Activated naive CD4-positive, alpha-beta T cell treated with anti-CD3 and anti-CD28 coated beads for 36 hours (primary cell): ENCODE results near the gene PRR36. TPM values are rescaled to one million over a fixed set of nuclear protein-coding genes. Genes with fewer than 3 reads are reported as not detected.
"Not testable (repeated sequence)": the region's sequence is repeated elsewhere in the genome, so short reads cannot be mapped to it uniquely, and the experiment has no call there.

Experiments used
- CTCF ChIA-PET: fragments of 350-600 bp; sonication (Branson Sonifier 250); formaldehyde crosslinking; loops from one replicate; lab custom pipeline; 2021; ENCODE audit warnings: antibody characterized with exemption; lab: Charles Lee
- DNase-seq: peaks from one replicate; pipeline ENCODE4 v3.0.0-alpha.2; 2020
- H3K27ac Mint-ChIP-seq: one replicate; pipeline ENCODE4 v1.8.0; 2021; ENCODE audit warnings: mild to moderate bottlenecking, mixed read lengths
- H3K27me3 Mint-ChIP-seq: one replicate; pipeline ENCODE4 v1.8.0; 2021; ENCODE audit warnings: low read depth, mixed read lengths
- H3K36me3 Mint-ChIP-seq: one replicate; pipeline ENCODE4 v1.8.0; 2021; ENCODE audit warnings: low read depth, mixed read lengths
- H3K4me1 Mint-ChIP-seq: one replicate; pipeline ENCODE4 v1.8.0; 2021; ENCODE audit warnings: low read depth, mixed read lengths
- H3K4me3 Mint-ChIP-seq: one replicate; pipeline ENCODE4 v1.8.0; 2021; ENCODE audit warnings: mild to moderate bottlenecking, moderate library complexity, mixed read lengths
- H3K9me3 Mint-ChIP-seq: one replicate; pipeline ENCODE4 v1.8.0; 2021; ENCODE audit warnings: mixed read lengths
- intact Hi-C: fragments of 100-400 bp; cut with micrococcal nuclease; formaldehyde crosslinking; loops from one replicate; pipeline ENCODE4 v1.15.1; 2023
- total RNA-seq, 2 experiments: library from RNA; stranded (reverse); gene quantifications; one replicate each; pipeline ENCODE4 v1.2.3, GENCODE V29; 2021

PRR36 gene
- total RNA-seq, 2 experiments from 2014 or later, result 0.07 to 0.12 TPM

GRCh38 chr19:7903244-7904073 lies 29.3 kb upstream of the PRR36 start, which contains the start of gene MAP2K7:
TSS of gene MAP2K7 (plus strand) at chr19:7903877. CDS start at chr19:7903945, 68 bp downstream.
- DNase-seq, result peak; percentile 100
- CTCF ChIA-PET, result interaction anchor here (0.6 to 1.6 kb wide), 7 partner anchors 12 to 694 kb away, joined by 3 to 10 read pairs (median 3); no protein-coding TSS in a partner anchor
- intact Hi-C loops, result loop anchor here (1.0 to 2.0 kb wide), 5 partner anchors 17 to 74 kb away; partner anchors contain the start of genes SNAPC2 and TIMM44
- Mint-ChIP-seq H3K9me3 (no peaks in the 10 kb centered on the region), H3K27ac (peak within 1 kb of the TSS; percentile 84), H3K27me3 (no peaks in the 10 kb centered on the region), H3K36me3 (peaks cover 10% of the 10 kb centered on the region), H3K4me1 (peaks cover 24% of the 10 kb centered on the region), H3K4me3 (peak within 1 kb of the TSS; percentile 88)

GRCh38 chr19:7902796-7903243 lies 28.6 kb upstream of the PRR36 start:
- CTCF ChIA-PET, result interaction anchor here (0.8 to 2.5 kb wide), 6 partner anchors 15 to 42 kb away, joined by 3 to 14 read pairs (median 4); no protein-coding TSS in a partner anchor
- Mint-ChIP-seq H3K4me1 (peaks cover 23% of the 10 kb centered on the region), H3K27me3 (no peaks in the 10 kb centered on the region), H3K4me3 (peak overlapping the region; percentile 88), H3K9me3 (no peaks in the 10 kb centered on the region), H3K36me3 (peaks cover 10% of the 10 kb centered on the region), H3K27ac (no peak overlapping the region)
- DNase-seq, result no peak
- intact Hi-C loops, result loop anchor here (1.0 to 2.0 kb wide), 5 partner anchors 17 to 74 kb away; partner anchors contain the start of genes SNAPC2 and TIMM44

GRCh38 chr19:7901337-7901736 lies 27.1 kb upstream of the PRR36 start:
- Mint-ChIP-seq H3K4me3 (no peak overlapping the region), H3K27ac (no peak overlapping the region), H3K4me1 (peaks cover 18% of the 10 kb centered on the region), H3K27me3 (peaks cover 2% of the 10 kb centered on the region), H3K9me3 (no peaks in the 10 kb centered on the region), H3K36me3 (peaks cover 10% of the 10 kb centered on the region)
- CTCF ChIA-PET, result interaction anchor here (0.7 to 2.5 kb wide), 3 partner anchors 32 to 48 kb away, joined by 3 to 14 read pairs (median 8); no protein-coding TSS in a partner anchor
- DNase-seq, result no peak
- intact Hi-C loops, result no loop called here

DNA sequence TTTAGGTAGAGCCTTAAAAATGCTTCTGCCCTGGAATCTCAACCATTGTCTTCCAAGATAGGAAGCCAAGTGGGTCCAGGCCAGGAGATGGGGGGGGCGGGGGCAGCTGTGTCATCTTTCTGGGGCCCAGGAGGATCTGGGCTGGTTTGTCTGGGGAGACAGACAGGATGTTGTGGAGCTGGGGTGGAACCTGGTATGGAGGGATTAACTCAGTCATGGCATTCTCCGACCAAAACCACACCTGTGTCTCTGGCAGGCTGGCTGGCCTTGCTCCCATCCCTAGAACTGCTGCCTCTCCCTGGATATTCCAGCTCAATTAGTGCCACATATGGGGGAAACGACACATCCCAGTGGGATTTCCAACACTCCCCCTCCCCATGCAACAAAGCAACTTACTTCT lies 26.7 kb upstream of the PRR36 start:
- Mint-ChIP-seq H3K4me3 (no peak overlapping the region), H3K27me3 (peaks cover 2% of the 10 kb centered on the region), H3K36me3 (peaks cover 10% of the 10 kb centered on the region), H3K9me3 (no peaks in the 10 kb centered on the region), H3K27ac (no peak overlapping the region), H3K4me1 (peaks cover 15% of the 10 kb centered on the region)
- intact Hi-C loops, result no loop called here
- DNase-seq, result no peak
- CTCF ChIA-PET, result interaction anchor here (0.5 to 2.5 kb wide), 4 partner anchors 32 to 220 kb away, joined by 3 to 14 read pairs (median 6); partner anchors contain the start of gene TRAPPC5

- H3K4me3 Mint-ChIP-seq, result no peak overlapping the region
- CTCF ChIA-PET, result interaction anchor here (0.5 to 2.5 kb wide), 4 partner anchors 31 to 220 kb away, joined by 3 to 14 read pairs (median 6); partner anchors contain the start of gene TRAPPC5
Measured at GRCh38 chr19:7900401-7900870, 26.2 kb upstream of the PRR36 start.

DNA sequence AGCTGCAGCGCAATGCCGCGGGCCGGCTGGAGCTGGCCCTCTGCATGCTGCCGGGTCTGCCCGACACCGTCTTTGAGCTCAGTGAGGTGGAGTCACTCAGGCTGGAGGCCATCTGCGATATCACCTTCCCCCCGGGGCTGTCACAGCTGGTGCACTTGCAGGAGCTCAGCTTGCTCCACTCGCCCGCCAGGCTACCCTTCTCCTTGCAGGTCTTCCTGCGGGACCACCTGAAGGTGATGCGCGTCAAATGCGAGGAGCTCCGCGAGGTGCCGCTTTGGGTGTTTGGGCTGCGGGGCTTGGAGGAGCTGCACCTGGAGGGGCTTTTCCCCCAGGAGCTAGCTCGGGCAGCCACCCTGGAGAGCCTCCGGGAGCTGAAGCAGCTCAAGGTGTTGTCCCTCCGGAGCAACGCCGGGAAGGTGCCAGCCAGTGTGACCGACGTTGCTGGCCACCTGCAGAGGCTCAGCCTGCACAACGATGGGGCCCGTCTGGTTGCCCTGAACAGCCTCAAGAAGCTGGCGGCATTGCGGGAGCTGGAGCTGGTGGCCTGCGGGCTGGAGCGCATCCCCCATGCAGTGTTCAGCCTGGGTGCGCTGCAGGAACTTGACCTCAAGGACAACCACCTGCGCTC lies 25.7 kb upstream of the PRR36 start:
- Mint-ChIP-seq H3K27me3 (peaks cover 7% of the 10 kb centered on the region), H3K36me3 (peaks cover 4% of the 10 kb centered on the region), H3K27ac (no peak overlapping the region), H3K4me1 (peaks cover 6% of the 10 kb centered on the region), H3K9me3 (no peaks in the 10 kb centered on the region), H3K4me3 (no peak overlapping the region)
- CTCF ChIA-PET, result interaction anchor here (1.0 to 1.9 kb wide), 2 partner anchors 47 to 219 kb away, joined by 3 to 8 read pairs; partner anchors contain the start of gene TRAPPC5
- DNase-seq, result no peak
- intact Hi-C loops, result no loop called here

More at GRCh38 chr19:7900401-7900870, 26.2 kb upstream of the PRR36 start:
- DNase-seq, result no peak
- Mint-ChIP-seq H3K9me3 (no peaks in the 10 kb centered on the region), H3K27me3 (peaks cover 4% of the 10 kb centered on the region), H3K4me1 (peaks cover 11% of the 10 kb centered on the region), H3K36me3 (peaks cover 7% of the 10 kb centered on the region), H3K27ac (no peak overlapping the region)
- intact Hi-C loops, result no loop called here

DNA sequence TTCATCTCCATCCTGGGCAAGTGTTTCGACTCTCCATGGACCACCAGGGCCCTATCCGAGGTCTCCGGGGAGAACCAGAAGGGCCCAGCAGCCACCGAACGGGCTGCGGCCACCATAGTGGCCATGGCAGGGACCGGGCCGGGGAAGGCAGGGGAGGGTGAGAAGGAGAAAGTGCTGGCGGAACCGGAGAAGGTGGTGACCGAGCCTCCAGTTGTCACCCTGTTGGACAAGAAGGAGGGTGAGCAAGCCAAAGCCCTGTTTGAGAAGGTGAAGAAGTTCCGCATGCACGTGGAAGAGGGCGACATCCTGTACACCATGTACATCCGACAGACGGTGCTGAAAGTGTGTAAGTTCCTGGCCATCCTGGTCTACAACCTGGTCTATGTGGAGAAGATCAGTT lies 24.8 kb upstream of the PRR36 start:
- intact Hi-C loops, result no loop called here
- peaks cover 3% of the 10 kb centered on the region for H3K4me1 Mint-ChIP-seq
- no peaks in the 10 kb centered on the region for H3K9me3 Mint-ChIP-seq
- no peak for DNase-seq
- H3K36me3 Mint-ChIP-seq, result peaks cover 2% of the 10 kb centered on the region
- no peak overlapping the region for H3K4me3 Mint-ChIP-seq
- peaks cover 10% of the 10 kb centered on the region for H3K27me3 Mint-ChIP-seq
- CTCF ChIA-PET, result no interaction called here
- no peak overlapping the region for H3K27ac Mint-ChIP-seq

GRCh38 chr19:7897292-7897691 lies 23.1 kb upstream of the PRR36 start:
- intact Hi-C loops, result no loop called here
- no peak for DNase-seq
- H3K9me3 Mint-ChIP-seq, result no peaks in the 10 kb centered on the region
- no peaks in the 10 kb centered on the region for H3K4me1 Mint-ChIP-seq
- H3K36me3 Mint-ChIP-seq, result no peaks in the 10 kb centered on the region
- H3K4me3 Mint-ChIP-seq, result no peak overlapping the region
- CTCF ChIA-PET, result interaction anchor here (0.9 kb wide), 1 partner anchor 28 kb away, joined by 3 read pairs; no protein-coding TSS in a partner anchor
- H3K27me3 Mint-ChIP-seq, result peaks cover 12% of the 10 kb centered on the region
- H3K27ac Mint-ChIP-seq, result no peak overlapping the region

GRCh38 chr19:7895565-7895964 lies 21.4 kb upstream of the PRR36 start:
- intact Hi-C loops, result no loop called here
- H3K27me3 Mint-ChIP-seq, result peaks cover 15% of the 10 kb centered on the region

GRCh38 chr19:7894612-7895309 lies 20.6 kb upstream of the PRR36 start:
- Mint-ChIP-seq H3K36me3 (no peaks in the 10 kb centered on the region), H3K27ac (no peak overlapping the region), H3K27me3 (peaks cover 17% of the 10 kb centered on the region), H3K9me3 (no peaks in the 10 kb centered on the region), H3K4me3 (no peak overlapping the region), H3K4me1 (no peaks in the 10 kb centered on the region)
- CTCF ChIA-PET, result no interaction called here
- intact Hi-C loops, result no loop called here
- no peak for DNase-seq

More at GRCh38 chr19:7895565-7895964, 21.4 kb upstream of the PRR36 start:
- Mint-ChIP-seq H3K4me1 (no peaks in the 10 kb centered on the region), H3K9me3 (no peaks in the 10 kb centered on the region), H3K36me3 (no peaks in the 10 kb centered on the region), H3K4me3 (no peak overlapping the region), H3K27ac (no peak overlapping the region)
- DNase-seq, result no peak
- CTCF ChIA-PET, result no interaction called here

DNA sequence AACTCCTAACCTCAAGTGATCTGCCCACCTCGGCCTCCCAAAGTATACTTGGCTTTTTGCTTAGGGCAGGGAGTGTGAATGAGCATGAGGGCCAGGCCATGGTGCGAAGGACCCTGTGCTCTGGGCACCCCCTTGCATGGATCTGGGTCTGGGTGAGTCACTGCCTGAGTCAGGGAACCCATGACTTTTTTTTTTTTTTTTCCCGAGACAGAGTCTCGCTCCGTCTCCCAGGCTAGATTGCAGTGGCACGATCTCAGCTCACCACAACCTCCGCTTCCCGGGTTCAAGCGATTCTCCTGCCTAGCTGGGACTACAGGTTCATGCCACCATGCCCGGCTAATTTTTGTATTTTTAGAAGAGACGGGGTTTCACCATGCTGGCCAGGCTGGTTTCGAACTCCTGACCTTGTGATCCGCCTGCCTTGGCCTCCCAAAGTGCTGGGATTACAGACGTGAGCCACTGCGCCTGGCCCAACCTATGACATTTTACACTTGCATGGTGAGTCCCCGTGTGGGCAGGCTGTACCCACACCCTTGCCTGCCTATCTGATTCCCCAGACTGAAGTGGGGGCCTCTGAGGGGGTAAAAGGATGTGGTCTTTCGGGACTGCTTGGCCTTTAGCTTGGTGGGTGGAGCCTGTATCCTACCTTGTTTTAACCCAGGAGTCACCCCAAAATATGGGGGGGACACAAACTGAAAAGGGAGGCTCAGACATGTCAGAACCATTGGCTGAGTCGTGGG lies 19.3 kb upstream of the PRR36 start:
- CTCF ChIA-PET, result interaction anchor here (0.7 kb wide), 1 partner anchor 11 kb away, joined by 3 read pairs; no protein-coding TSS in a partner anchor
- H3K27me3 Mint-ChIP-seq, result peaks cover 26% of the 10 kb centered on the region
- H3K36me3 Mint-ChIP-seq, H3K27ac Mint-ChIP-seq, intact Hi-C loops, H3K9me3 Mint-ChIP-seq, H3K4me3 Mint-ChIP-seq, H3K4me1 Mint-ChIP-seq, DNase-seq: not testable (repeated sequence)
